Measurements from ENCODE around the gene C5orf58.

Gene C5orf58

DNA sequence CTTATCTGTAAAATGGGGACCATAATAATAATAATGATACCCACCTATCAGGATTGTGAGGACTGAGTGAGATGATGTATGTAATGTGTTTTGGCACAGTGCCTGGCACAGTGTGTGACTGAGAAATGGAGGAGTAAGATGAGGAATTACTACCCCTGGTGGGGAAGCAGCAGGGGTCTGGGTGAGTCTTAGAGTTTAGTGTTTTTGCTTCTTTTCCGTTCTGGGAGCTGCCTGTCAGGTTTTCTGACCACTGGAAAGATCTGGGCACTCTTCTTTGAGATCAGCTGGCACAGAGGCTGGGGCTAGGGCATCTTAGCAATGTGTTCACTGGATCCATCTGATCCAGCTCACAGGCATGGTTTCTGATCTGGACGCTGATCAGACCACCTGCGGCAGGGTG, 56.3 kb downstream of the C5orf58 start:
- Histone ChIP-seq H2BK12ac (ENCODE audit: low read length in 2 of 2) (no peak overlapping the region), H3K23ac (ENCODE audit: low read length in 2 of 2) (no peak overlapping the region), H2BK15ac (ENCODE audit: low read depth, poor library complexity, severe bottlenecking) (no peak overlapping the region), H2AFZ (ENCODE audit: low read depth, low read length) (no peak overlapping the region), H4K91ac (ENCODE audit: low read length) (no peak overlapping the region), H3K4me1 (ENCODE audit: control insufficient read depth, insufficient read depth, low read depth, low read length) (no peaks in the 10 kb centered on the region), H3K4me2 (ENCODE audit: low read length, poor library complexity, severe bottlenecking) (no peak overlapping the region), H3K4ac (ENCODE audit: low read depth in 1 of 2, low read length in 2 of 2) (no peak overlapping the region), H2BK5ac (ENCODE audit: low read depth, low read length, poor library complexity, severe bottlenecking) (no peak overlapping the region), H3K9ac (ENCODE audit: low read length) (no peak overlapping the region), H3K36me3 (ENCODE audit: control insufficient read depth in 1 of 2, insufficient read depth in 2 of 2, low read depth in 1 of 2, low read length in 2 of 2) (no peaks in the 10 kb centered on the region), H3K14ac (ENCODE audit: low read length in 2 of 2) (no peak overlapping the region), H3K27ac (ENCODE audit: low read length, poor library complexity, severe bottlenecking) (no peak overlapping the region), H3K18ac (ENCODE audit: low read depth in 1 of 2, low read length in 2 of 2) (no peak overlapping the region), H3K27me3 (ENCODE audit: control insufficient read depth in 1 of 2, insufficient read depth in 1 of 2, low read length in 2 of 2) (peaks cover 24 to 29% of the 10 kb centered on the region in 2 experiments), H3K9me3 (ENCODE audit: control insufficient read depth, low read length) (peaks cover 20% of the 10 kb centered on the region), H4K8ac (ENCODE audit: low read length) (no peak overlapping the region), H3K79me1 (replicated peaks; ENCODE audit: low read length, poor library complexity, severe bottlenecking) (no peaks in the 10 kb centered on the region), H2BK120ac (ENCODE audit: low read depth, low read length) (no peak overlapping the region), H3K4me3 (ENCODE audit: insufficient read depth in 1 of 2, low read depth in 1 of 2, low read length in 2 of 2) (no peak overlapping the region), H2AK5ac (ENCODE audit: low read length, severe bottlenecking) (no peak overlapping the region)
- 88% methylated on average over 3 of the region's 3 CpGs for WGBS
- DNase-seq: no peak

GRCh38 chr5:170289764-170290163, 57.0 kb downstream of the C5orf58 start:
- Histone ChIP-seq H2BK12ac (ENCODE audit: low read length in 2 of 2) (no peak overlapping the region), H3K4me2 (ENCODE audit: low read length, poor library complexity, severe bottlenecking) (no peak overlapping the region), H3K9ac (ENCODE audit: low read length) (no peak overlapping the region), H3K4me1 (ENCODE audit: control insufficient read depth, insufficient read depth, low read depth, low read length) (no peaks in the 10 kb centered on the region), H3K4me3 (ENCODE audit: insufficient read depth in 1 of 2, low read depth in 1 of 2, low read length in 2 of 2) (no peak overlapping the region), H3K9me3 (ENCODE audit: control insufficient read depth, low read length) (peaks cover 19% of the 10 kb centered on the region), H3K36me3 (ENCODE audit: control insufficient read depth in 1 of 2, insufficient read depth in 2 of 2, low read depth in 1 of 2, low read length in 2 of 2) (no peaks in the 10 kb centered on the region), H4K91ac (ENCODE audit: low read length) (no peak overlapping the region), H3K27ac (ENCODE audit: low read length, poor library complexity, severe bottlenecking) (no peak overlapping the region), H3K23ac (ENCODE audit: low read length in 2 of 2) (no peak overlapping the region), H4K8ac (ENCODE audit: low read length) (no peak overlapping the region), H3K18ac (ENCODE audit: low read depth in 1 of 2, low read length in 2 of 2) (no peak overlapping the region), H3K4ac (ENCODE audit: low read depth in 1 of 2, low read length in 2 of 2) (no peak overlapping the region), H2BK15ac (ENCODE audit: low read depth, poor library complexity, severe bottlenecking) (no peak overlapping the region), H3K79me1 (replicated peaks; ENCODE audit: low read length, poor library complexity, severe bottlenecking) (no peaks in the 10 kb centered on the region), H2AK5ac (ENCODE audit: low read length, severe bottlenecking) (no peak overlapping the region), H3K14ac (ENCODE audit: low read length in 2 of 2) (no peak overlapping the region), H2BK5ac (ENCODE audit: low read depth, low read length, poor library complexity, severe bottlenecking) (no peak overlapping the region), H3K27me3 (ENCODE audit: control insufficient read depth in 1 of 2, insufficient read depth in 1 of 2, low read length in 2 of 2) (peaks cover 24 to 29% of the 10 kb centered on the region in 2 experiments), H2AFZ (ENCODE audit: low read depth, low read length) (no peak overlapping the region), H2BK120ac (ENCODE audit: low read depth, low read length) (no peak overlapping the region)
- 77% methylated on average over 4 of the region's 4 CpGs for WGBS
- DNase-seq: no peak

- Histone ChIP-seq H2AK5ac (ENCODE audit: low read length, severe bottlenecking) (no peak overlapping the region), H3K9ac (ENCODE audit: low read length) (no peak overlapping the region), H3K4me3 (ENCODE audit: insufficient read depth in 1 of 2, low read depth in 1 of 2, low read length in 2 of 2) (no peak overlapping the region), H2BK5ac (ENCODE audit: low read depth, low read length, poor library complexity, severe bottlenecking) (no peak overlapping the region), H2BK15ac (ENCODE audit: low read depth, poor library complexity, severe bottlenecking) (no peak overlapping the region), H3K27ac (ENCODE audit: low read length, poor library complexity, severe bottlenecking) (no peak overlapping the region), H3K4me1 (ENCODE audit: control insufficient read depth, insufficient read depth, low read depth, low read length) (no peaks in the 10 kb centered on the region), H3K4ac (ENCODE audit: low read depth in 1 of 2, low read length in 2 of 2) (no peak overlapping the region), H3K23ac (ENCODE audit: low read length in 2 of 2) (no peak overlapping the region), H3K4me2 (ENCODE audit: low read length, poor library complexity, severe bottlenecking) (no peak overlapping the region), H3K14ac (ENCODE audit: low read length in 2 of 2) (no peak overlapping the region), H3K79me1 (replicated peaks; ENCODE audit: low read length, poor library complexity, severe bottlenecking) (no peaks in the 10 kb centered on the region), H3K18ac (ENCODE audit: low read depth in 1 of 2, low read length in 2 of 2) (no peak overlapping the region), H2BK12ac (ENCODE audit: low read length in 2 of 2) (no peak overlapping the region), H3K36me3 (ENCODE audit: control insufficient read depth in 1 of 2, insufficient read depth in 2 of 2, low read depth in 1 of 2, low read length in 2 of 2) (no peaks in the 10 kb centered on the region), H3K9me3 (ENCODE audit: control insufficient read depth, low read length) (peaks cover 14% of the 10 kb centered on the region), H4K91ac (ENCODE audit: low read length) (no peak overlapping the region), H3K27me3 (ENCODE audit: control insufficient read depth in 1 of 2, insufficient read depth in 1 of 2, low read length in 2 of 2) (peaks cover 29 to 32% of the 10 kb centered on the region in 2 experiments), H4K8ac (ENCODE audit: low read length) (no peak overlapping the region), H2AFZ (ENCODE audit: low read depth, low read length) (no peak overlapping the region), H2BK120ac (ENCODE audit: low read depth, low read length) (no peak overlapping the region)
- WGBS: 72% methylated on average over 3 of the region's 3 CpGs
- no peak for DNase-seq
These were observed 57.7 kb downstream of the C5orf58 start for GRCh38 chr5:170290498-170290897.

GRCh38 chr5:170292179-170293104, 59.7 kb downstream of the C5orf58 start:
- H3K79me1 ChIP-seq (replicated peaks; ENCODE audit: low read length, poor library complexity, severe bottlenecking): no peaks in the 10 kb centered on the region
- H3K9me3 ChIP-seq (ENCODE audit: control insufficient read depth, low read length): no peaks in the 10 kb centered on the region
- H2AK5ac ChIP-seq (ENCODE audit: low read length, severe bottlenecking): no peak overlapping the region
- no peak overlapping the region for H3K4me2 ChIP-seq (ENCODE audit: low read length, poor library complexity, severe bottlenecking)
- H3K27ac ChIP-seq (ENCODE audit: low read length, poor library complexity, severe bottlenecking): no peak overlapping the region
- H4K91ac ChIP-seq (ENCODE audit: low read length): no peak overlapping the region
- no peak overlapping the region for H2BK15ac ChIP-seq (ENCODE audit: low read depth, poor library complexity, severe bottlenecking)
- no peaks in the 10 kb centered on the region for H3K4me1 ChIP-seq (ENCODE audit: control insufficient read depth, insufficient read depth, low read depth, low read length)
- no peak overlapping the region for H2BK120ac ChIP-seq (ENCODE audit: low read depth, low read length)
- no peak overlapping the region for H3K14ac ChIP-seq (ENCODE audit: low read length in 2 of 2)
- H3K18ac ChIP-seq (ENCODE audit: low read depth in 1 of 2, low read length in 2 of 2): no peak overlapping the region
- no peak for DNase-seq
- no peak overlapping the region for H3K9ac ChIP-seq (ENCODE audit: low read length)
- no peak overlapping the region for H3K23ac ChIP-seq (ENCODE audit: low read length in 2 of 2)
- H4K8ac ChIP-seq (ENCODE audit: low read length): no peak overlapping the region
- no peak overlapping the region for H2AFZ ChIP-seq (ENCODE audit: low read depth, low read length)
- H3K27me3 ChIP-seq (ENCODE audit: control insufficient read depth in 1 of 2, insufficient read depth in 1 of 2, low read length in 2 of 2): peaks cover 23 to 47% of the 10 kb centered on the region in 2 experiments
- H3K36me3 ChIP-seq (ENCODE audit: control insufficient read depth in 1 of 2, insufficient read depth in 2 of 2, low read depth in 1 of 2, low read length in 2 of 2): no peaks in the 10 kb centered on the region
- H2BK5ac ChIP-seq (ENCODE audit: low read depth, low read length, poor library complexity, severe bottlenecking): no peak overlapping the region
- H3K4ac ChIP-seq (ENCODE audit: low read depth in 1 of 2, low read length in 2 of 2): no peak overlapping the region
- no peak overlapping the region for H2BK12ac ChIP-seq (ENCODE audit: low read length in 2 of 2)
- H3K4me3 ChIP-seq (ENCODE audit: insufficient read depth in 1 of 2, low read depth in 1 of 2, low read length in 2 of 2): no peak overlapping the region
- WGBS: 92% methylated on average over 4 of the region's 4 CpGs
